Measurements from ENCODE around the gene EGLN3. TPM values are rescaled to one million over a fixed set of nuclear protein-coding genes. Genes with fewer than 3 reads are reported as not detected.

Gene EGLN3
- total and polyA plus RNA-seq, 9 donors = 43.6 to 77.4 (median 61.5) TPM

GRCh38 chr14:33940561-33941011 lies 10.3 kb downstream of the EGLN3 start:
- Histone ChIP-seq H3K4me1 (ENCODE audit: control insufficient read depth, insufficient read depth, low read length) (peaks cover 30% of the 10 kb centered on the region), H3K27ac (ENCODE audit: low read length) (no peak overlapping the region)

DNA sequence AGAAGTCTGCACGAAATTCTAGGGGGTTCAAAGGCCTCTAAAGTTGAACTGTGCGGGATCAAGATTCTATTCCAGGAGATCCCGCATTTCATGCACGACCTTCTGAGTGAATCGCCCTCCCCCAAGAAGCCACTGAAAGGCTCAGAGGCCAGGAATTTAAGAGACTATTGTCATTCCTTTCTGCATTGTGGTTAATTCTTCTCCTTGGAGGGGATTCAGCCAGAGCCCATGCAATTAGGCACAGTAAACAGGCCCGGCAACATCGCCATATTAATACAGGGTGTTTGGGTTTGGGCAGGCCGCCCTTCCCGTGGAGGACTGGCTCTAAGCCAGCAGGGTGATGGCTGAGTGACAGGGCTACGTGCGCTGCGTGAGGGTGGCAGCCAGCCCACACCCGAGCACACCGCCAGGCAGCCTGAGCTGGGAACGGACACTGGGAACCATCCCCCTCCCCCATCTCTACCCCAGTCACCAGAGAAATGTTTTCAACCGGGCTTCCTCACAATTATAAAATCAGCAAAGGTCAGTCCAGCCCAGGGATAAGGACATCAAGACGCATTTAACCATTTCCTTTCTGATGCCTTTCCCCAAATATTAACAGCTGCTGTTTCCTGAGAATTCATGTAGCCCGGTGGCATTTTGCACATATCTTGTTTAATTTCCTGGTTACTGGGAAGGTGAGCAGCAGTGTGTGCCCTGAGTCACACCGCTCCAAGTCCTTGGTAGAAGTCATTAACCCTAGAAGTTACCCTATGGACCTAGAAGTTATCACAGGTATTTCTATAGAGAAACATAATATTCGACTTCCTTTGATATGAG lies 12.5 kb downstream of the EGLN3 start:
- DNase-seq = peak; percentile 71
- Histone ChIP-seq H3K9me3 (replicated peaks; ENCODE audit: control insufficient read depth, low read depth, low read length) (no peaks in the 10 kb centered on the region), H3K27ac (ENCODE audit: low read length) (peak overlapping the region; percentile 50), H3K36me3 (ENCODE audit: control insufficient read depth, insufficient read depth, low read length) (no peaks in the 10 kb centered on the region), H3K4me1 (ENCODE audit: control insufficient read depth, insufficient read depth, low read length) (peaks cover 34% of the 10 kb centered on the region), H3K4me3 (ENCODE audit: low read length) (no peak overlapping the region), H3K27me3 (ENCODE audit: control insufficient read depth, insufficient read depth, low read length) (no peaks in the 10 kb centered on the region)
- 16% methylated on average over 11 of the region's 20 CpGs for WGBS (ENCODE audit: insufficient coverage)

More at GRCh38 chr14:33940561-33941011, 10.3 kb downstream of the EGLN3 start:
- no peak for DNase-seq
- Histone ChIP-seq H3K36me3 (ENCODE audit: control insufficient read depth, insufficient read depth, low read length) (no peaks in the 10 kb centered on the region), H3K4me3 (ENCODE audit: low read length) (no peak overlapping the region), H3K9me3 (replicated peaks; ENCODE audit: control insufficient read depth, low read depth, low read length) (no peaks in the 10 kb centered on the region), H3K27me3 (ENCODE audit: control insufficient read depth, insufficient read depth, low read length) (no peaks in the 10 kb centered on the region)
- 50% methylated on average over 1 of the region's 5 CpGs for WGBS (ENCODE audit: insufficient coverage)

GRCh38 chr14:33936391-33936790 lies 14.5 kb downstream of the EGLN3 start:
- Histone ChIP-seq H3K4me3 (ENCODE audit: low read length) (no peak overlapping the region), H3K36me3 (ENCODE audit: control insufficient read depth, insufficient read depth, low read length) (no peaks in the 10 kb centered on the region), H3K9me3 (replicated peaks; ENCODE audit: control insufficient read depth, low read depth, low read length) (no peaks in the 10 kb centered on the region), H3K27ac (ENCODE audit: low read length) (no peak overlapping the region), H3K4me1 (ENCODE audit: control insufficient read depth, insufficient read depth, low read length) (peaks cover 38% of the 10 kb centered on the region), H3K27me3 (ENCODE audit: control insufficient read depth, insufficient read depth, low read length) (no peaks in the 10 kb centered on the region)
- no peak for DNase-seq
- WGBS (ENCODE audit: insufficient coverage) = no CpG with 5 or more reads among the region's 2 CpGs

DNA sequence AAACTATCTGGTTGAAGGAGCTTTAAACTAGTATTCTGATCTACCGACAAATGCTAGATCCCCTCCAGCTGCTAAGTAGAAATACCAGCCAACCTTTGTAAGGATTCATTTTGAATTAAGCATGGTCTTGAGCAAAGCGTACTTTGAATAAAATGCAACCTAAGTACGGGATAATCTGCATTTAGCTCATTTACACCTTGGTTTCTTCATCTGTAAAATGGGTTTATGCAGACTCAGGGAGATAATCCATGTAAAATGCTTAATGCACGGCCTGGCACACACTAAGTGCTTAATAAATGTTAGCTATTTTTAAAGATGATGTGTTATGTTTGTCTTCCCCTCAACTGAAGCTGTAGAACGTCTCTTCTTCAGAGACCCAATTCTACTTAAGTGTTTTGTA lies 15.9 kb downstream of the EGLN3 start:
- H3K4me1 ChIP-seq (ENCODE audit: control insufficient read depth, insufficient read depth, low read length) = peaks cover 40% of the 10 kb centered on the region
- DNase-seq = no peak
- no peak overlapping the region for H3K27ac ChIP-seq (ENCODE audit: low read length)
- no peaks in the 10 kb centered on the region for H3K27me3 ChIP-seq (ENCODE audit: control insufficient read depth, insufficient read depth, low read length)
- H3K36me3 ChIP-seq (ENCODE audit: control insufficient read depth, insufficient read depth, low read length) = no peaks in the 10 kb centered on the region
- no peaks in the 10 kb centered on the region for H3K9me3 ChIP-seq (replicated peaks; ENCODE audit: control insufficient read depth, low read depth, low read length)
- WGBS (ENCODE audit: insufficient coverage) = 80% methylated on average over 1 of the region's 5 CpGs
- H3K4me3 ChIP-seq (ENCODE audit: low read length) = no peak overlapping the region

DNA sequence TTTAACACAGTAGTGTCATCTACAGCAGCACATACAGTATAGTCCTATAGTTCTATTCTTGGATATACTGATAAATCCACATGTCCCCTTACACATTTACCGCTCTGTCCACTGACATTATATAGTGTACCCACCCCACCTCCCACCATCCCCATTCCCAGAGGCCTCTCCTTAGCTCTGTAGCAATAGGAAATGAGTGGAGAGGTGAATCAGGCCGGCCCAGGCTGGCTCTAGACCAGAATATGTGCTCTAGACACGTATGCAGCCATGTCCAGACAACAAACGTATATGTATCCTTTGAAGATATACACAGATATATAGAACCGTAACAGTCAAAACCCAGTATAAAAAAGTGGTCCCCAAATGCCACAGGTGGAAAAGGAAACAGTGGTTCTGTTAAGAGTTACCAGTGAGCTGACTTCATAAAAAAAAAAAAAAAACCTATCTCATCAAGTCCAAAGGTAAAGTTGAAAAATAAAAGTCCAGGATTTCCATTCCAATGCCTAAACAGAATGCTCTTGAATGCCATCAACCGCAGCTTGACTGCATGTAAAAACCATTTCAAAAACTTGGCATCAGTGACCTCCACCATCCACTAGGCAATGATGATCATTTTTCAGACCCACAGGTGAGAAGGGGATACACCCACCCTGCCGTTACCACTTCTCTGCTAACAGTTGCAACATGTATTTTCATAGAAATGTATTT lies 16.7 kb downstream of the EGLN3 start:
- no CpG with 5 or more reads among the region's 7 CpGs for WGBS (ENCODE audit: insufficient coverage)
- Histone ChIP-seq H3K27me3 (ENCODE audit: control insufficient read depth, insufficient read depth, low read length) (no peaks in the 10 kb centered on the region), H3K27ac (ENCODE audit: low read length) (peak overlapping the region; percentile 32), H3K4me3 (ENCODE audit: low read length) (no peak overlapping the region), H3K36me3 (ENCODE audit: control insufficient read depth, insufficient read depth, low read length) (peaks cover under 1% of the 10 kb centered on the region), H3K4me1 (ENCODE audit: control insufficient read depth, insufficient read depth, low read length) (peaks cover 40% of the 10 kb centered on the region), H3K9me3 (replicated peaks; ENCODE audit: control insufficient read depth, low read depth, low read length) (no peaks in the 10 kb centered on the region)
- no peak for DNase-seq

GRCh38 chr14:33933386-33933933 lies 17.4 kb downstream of the EGLN3 start:
- Histone ChIP-seq H3K27me3 (ENCODE audit: control insufficient read depth, insufficient read depth, low read length) (no peaks in the 10 kb centered on the region), H3K27ac (ENCODE audit: low read length) (peak overlapping the region; percentile 32), H3K4me3 (ENCODE audit: low read length) (no peak overlapping the region), H3K4me1 (ENCODE audit: control insufficient read depth, insufficient read depth, low read length) (peaks cover 37% of the 10 kb centered on the region), H3K9me3 (replicated peaks; ENCODE audit: control insufficient read depth, low read depth, low read length) (no peaks in the 10 kb centered on the region), H3K36me3 (ENCODE audit: control insufficient read depth, insufficient read depth, low read length) (peaks cover 6% of the 10 kb centered on the region)
- 46% methylated on average over 2 of the region's 8 CpGs for WGBS (ENCODE audit: insufficient coverage)
- no peak for DNase-seq

- H3K27ac ChIP-seq (ENCODE audit: low read length) = peak overlapping the region; percentile 32
- H3K4me1 ChIP-seq (ENCODE audit: control insufficient read depth, insufficient read depth, low read length) = peaks cover 30% of the 10 kb centered on the region
- H3K4me3 ChIP-seq (ENCODE audit: low read length) = no peak overlapping the region
- DNase-seq = peak; percentile 83
- peaks cover 9% of the 10 kb centered on the region for H3K36me3 ChIP-seq (ENCODE audit: control insufficient read depth, insufficient read depth, low read length)
- no CpG with 5 or more reads among the region's 4 CpGs for WGBS (ENCODE audit: insufficient coverage)
- H3K9me3 ChIP-seq (replicated peaks; ENCODE audit: control insufficient read depth, low read depth, low read length) = no peaks in the 10 kb centered on the region
- no peaks in the 10 kb centered on the region for H3K27me3 ChIP-seq (ENCODE audit: control insufficient read depth, insufficient read depth, low read length)
Measured at GRCh38 chr14:33932576-33933345, 18.1 kb downstream of the EGLN3 start.

- no peak overlapping the region for H3K27ac ChIP-seq (ENCODE audit: low read length)
- 91% methylated on average over 1 of the region's 3 CpGs for WGBS (ENCODE audit: insufficient coverage)
- no peaks in the 10 kb centered on the region for H3K27me3 ChIP-seq (ENCODE audit: control insufficient read depth, insufficient read depth, low read length)
- H3K9me3 ChIP-seq (replicated peaks; ENCODE audit: control insufficient read depth, low read depth, low read length) = no peaks in the 10 kb centered on the region
- no peak for DNase-seq
- H3K4me1 ChIP-seq (ENCODE audit: control insufficient read depth, insufficient read depth, low read length) = peaks cover 27% of the 10 kb centered on the region
- no peak overlapping the region for H3K4me3 ChIP-seq (ENCODE audit: low read length)
- H3K36me3 ChIP-seq (ENCODE audit: control insufficient read depth, insufficient read depth, low read length) = peaks cover 12% of the 10 kb centered on the region
Measured at GRCh38 chr14:33932033-33932432, 18.8 kb downstream of the EGLN3 start.

DNA sequence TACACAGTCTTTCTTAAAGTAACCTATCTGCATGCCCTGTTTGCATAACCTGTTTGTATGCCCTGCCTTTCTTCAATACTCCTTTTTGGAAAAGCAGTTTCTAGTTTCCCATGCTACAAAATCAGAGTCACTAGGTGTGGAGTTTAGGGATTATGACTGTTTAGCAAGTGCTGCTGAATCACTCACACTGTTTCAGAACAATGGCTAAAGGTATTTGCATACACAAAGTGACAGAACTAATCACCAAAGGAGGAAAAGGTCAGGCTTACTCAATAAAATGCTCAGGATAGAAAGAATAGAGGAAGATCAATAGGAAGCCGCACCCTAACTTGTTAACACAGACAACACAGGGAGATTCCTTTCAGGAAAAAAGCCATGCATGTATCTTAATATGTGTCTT lies 19.4 kb downstream of the EGLN3 start:
- Histone ChIP-seq H3K27ac (ENCODE audit: low read length) (no peak overlapping the region), H3K4me1 (ENCODE audit: control insufficient read depth, insufficient read depth, low read length) (peaks cover 27% of the 10 kb centered on the region), H3K36me3 (ENCODE audit: control insufficient read depth, insufficient read depth, low read length) (peaks cover 12% of the 10 kb centered on the region), H3K27me3 (ENCODE audit: control insufficient read depth, insufficient read depth, low read length) (no peaks in the 10 kb centered on the region), H3K4me3 (ENCODE audit: low read length) (no peak overlapping the region), H3K9me3 (replicated peaks; ENCODE audit: control insufficient read depth, low read depth, low read length) (no peaks in the 10 kb centered on the region)
- DNase-seq = no peak
- WGBS (ENCODE audit: insufficient coverage) = no CpG with 5 or more reads among the region's 1 CpG

Data from muscle of leg (tissue), 11 donors.